GM21619 (cell line): ENCODE data around the gene ABCG5.

Source experiments
- ATAC-seq: cut with Tn5 transposase; IDR thresholded peaks from one replicate; pipeline ENCODE4 v1.9.1; 2021; ENCODE audit not compliant: unreplicated experiment

The ABCG5 gene

DNA sequence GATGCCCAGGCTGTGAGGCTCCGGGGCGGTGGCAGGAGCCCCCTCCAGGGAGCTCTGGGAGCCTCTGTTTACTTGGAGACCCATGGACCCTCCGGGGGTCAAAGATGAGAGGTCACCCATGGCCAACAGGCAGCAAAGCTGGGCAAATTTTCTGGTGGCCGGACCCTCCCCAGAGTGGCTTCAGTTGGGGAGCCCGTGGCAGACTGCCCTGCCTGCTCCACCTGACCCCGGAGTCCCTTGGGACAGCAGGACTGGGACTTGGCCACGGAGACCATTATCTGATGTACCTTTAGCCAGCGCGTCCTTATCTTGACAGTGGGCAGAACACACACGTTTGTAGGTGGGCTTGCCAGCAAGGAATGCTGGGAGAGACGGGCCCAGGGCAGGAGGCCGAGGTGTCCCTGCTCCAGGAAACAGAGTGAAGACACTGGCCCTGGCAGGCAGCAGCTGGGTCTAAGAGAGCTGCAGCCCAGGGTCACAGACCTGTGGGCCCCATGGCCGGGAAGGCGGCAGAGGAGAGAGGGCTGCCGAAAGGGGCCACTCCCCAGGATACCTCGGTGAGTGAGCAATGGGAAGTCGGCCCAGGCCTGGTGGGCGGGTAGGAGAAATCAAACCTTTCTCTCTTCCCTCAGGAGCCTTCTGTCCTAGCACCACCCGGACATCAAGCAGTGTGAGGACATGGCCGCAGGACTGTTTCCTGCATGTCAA lies at the start of gene ABCG5, which contains the start of gene ABCG8:
TSS of gene ABCG5 (minus strand) at position 280 of the 708 bp plus-strand sequence. CDS start at position 120, 160 bp downstream.
TSS of gene ABCG8 (plus strand) at position 412 of the 708 bp plus-strand sequence. CDS start at position 495, 83 bp downstream.
- ATAC-seq: no peak

DNA sequence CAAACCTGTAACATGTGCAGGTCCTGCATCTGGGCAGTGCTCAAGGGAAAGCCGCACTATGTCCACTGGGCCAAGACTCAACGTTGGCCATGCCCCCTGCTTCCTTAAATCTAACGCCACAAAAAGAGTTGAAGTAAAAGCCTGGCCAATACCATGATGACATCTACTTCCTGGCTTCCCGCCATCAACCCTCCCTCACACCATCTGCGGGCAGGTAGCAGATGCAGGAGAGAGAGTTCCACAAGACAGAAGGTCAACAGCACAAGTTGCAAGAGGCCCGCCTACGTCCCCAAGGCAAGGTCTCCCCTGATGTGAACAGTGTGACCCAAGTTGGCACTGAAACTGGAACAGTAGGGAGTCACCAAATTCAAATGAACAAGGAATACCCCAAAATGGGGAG lies 48.5 kb upstream of the ABCG5 start:
- no peak for ATAC-seq

DNA sequence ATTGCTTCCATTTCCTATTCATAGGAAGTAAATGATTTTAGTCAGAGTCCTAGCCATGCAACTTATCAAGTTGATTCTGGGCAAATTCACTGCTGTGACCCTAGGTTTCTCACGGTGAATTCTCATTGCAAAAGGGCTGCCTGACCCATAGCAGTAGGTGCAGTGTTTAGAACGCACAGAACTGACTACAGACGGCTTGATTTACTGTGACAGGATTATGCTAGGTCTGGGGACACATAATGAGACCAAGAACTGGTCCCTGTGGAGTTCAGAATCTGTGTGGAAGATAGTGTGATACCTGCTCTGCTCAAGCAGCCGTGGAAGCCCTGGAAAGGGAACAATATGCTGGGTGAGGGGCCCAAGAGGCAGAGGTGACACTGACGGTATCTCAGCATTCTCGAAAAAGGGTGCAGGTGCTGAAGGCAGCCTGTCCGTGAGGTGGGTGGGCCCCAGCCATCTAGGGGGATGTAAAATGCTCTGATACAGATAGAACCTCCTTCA lies 46.5 kb upstream of the ABCG5 start:
- ATAC-seq: no peak

DNA sequence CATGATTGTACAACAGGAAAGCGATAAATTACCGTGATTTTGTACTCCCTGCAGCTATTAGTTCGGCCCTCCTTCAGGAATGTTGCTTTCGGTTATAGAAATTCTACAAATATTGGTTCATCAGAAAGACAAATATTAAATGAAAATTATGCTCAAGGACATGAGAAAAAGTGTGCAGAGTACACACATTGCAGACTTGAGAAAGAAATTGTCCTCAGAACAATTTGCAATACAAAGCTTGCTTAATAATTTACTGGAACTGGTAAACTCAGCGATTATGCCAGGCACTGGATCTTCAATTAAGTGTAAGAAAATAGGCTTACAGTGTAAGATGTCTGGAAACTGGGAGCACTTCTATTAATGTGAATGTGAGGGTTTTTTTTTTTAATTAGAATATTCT lies 46.0 kb upstream of the ABCG5 start:
- ATAC-seq: no peak

DNA sequence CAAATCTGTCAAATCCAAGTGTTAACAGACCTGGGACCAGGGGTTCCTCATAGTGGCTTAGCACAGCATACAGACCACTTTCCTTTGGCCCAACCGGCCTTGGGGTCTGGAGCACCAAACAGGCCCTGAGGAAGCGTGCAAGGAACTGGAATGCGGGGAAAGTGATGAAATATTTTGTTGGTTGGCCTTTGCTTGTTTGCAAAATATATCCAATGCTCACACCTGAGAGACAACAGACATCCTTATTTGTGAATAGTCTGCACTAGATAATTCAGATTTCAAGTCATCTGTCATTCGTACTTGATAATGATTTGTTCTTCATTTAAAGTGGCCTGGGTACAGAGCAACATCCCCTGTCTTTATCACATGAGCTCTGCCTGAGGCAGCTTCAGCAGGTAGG lies 43.7 kb upstream of the ABCG5 start:
- no peak for ATAC-seq

DNA sequence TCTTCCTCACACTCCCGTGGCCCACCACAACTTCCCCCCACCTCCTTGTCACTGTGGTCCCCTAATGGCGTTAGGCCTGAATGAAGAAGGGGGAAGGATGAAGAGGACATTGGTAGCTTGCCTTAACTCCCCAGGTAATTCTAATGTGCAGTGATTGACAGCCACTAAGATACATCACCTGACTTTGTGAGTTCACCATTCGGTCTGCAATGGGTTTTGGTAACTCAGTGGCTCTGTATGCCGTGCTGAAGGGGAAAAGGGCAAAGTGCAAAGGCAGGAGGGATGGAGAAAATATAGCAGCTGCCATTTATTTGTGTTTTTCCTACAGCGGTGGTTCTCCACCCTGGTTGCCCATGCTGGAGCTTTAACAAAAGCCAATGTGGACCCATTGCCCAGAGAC lies 42.3 kb upstream of the ABCG5 start:
- ATAC-seq: no peak

DNA sequence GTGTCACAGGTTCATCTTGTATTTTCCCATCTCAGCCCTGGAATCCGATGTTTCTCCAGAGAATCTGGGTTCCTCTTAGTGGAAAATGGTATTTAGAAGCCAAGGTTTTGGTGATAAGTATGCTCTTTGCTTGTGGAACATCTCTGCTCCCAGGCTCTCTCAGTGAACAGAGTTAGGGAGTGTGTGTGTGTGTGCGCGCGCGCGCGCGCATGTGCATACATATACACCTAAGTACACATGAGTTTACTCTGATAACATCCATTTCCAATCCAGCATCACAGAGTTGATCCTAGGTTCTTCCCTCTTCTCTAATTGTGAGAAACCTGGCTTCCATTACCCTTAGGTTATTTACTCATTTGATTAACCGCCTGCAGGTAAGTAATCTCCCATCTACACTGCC lies 41.8 kb upstream of the ABCG5 start:
- no peak for ATAC-seq

DNA sequence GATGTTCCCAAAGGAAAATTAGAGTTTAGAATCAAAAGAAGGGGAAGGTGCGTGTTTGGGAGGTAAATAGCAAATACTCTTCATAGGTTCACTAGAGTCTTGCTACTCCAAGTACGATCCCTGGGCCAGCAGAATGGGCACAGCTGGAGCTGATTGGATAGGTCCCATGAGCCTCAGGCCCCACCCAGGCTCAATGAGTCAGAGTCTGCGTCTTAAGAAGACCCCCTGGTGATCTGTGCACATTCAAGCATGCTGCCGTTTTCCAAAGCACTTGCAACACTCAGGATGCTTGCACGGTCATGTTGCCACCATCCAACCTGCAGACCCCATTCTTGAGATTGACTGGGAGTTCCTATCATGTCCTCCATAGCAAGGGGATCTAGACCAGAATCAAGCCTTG lies 40.6 kb upstream of the ABCG5 start:
- no peak for ATAC-seq

DNA sequence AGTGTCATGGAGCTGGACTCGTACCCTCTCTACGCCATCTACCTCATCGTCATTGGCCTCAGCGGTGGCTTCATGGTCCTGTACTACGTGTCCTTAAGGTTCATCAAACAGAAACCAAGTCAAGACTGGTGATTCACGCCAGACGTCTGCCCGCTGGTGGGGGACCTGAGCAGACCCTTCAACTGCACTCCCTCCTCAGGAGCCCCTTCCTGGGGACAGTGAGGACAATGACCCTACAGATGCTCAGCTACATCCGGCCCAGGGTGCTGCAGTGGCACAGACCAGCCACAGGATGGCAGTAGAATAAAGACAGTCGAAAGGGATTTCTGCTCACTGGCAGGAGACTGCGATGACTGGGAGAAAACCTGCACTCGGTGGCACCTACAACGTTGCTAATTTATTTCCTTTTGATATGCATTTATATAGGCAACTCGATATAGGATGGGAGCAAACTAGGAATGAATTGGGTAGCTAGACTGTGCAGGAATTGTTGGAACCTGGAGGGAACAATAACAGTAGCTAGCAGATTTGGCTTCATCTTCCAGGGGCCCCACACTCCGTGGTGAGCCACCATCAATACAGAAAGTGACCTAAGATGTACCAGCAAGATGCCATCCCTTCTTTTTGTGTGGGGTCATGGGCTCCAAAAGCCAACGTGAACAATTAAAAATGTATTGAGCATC lies 39.3 kb upstream of the ABCG5 start:
- ATAC-seq: peak; percentile 75

DNA sequence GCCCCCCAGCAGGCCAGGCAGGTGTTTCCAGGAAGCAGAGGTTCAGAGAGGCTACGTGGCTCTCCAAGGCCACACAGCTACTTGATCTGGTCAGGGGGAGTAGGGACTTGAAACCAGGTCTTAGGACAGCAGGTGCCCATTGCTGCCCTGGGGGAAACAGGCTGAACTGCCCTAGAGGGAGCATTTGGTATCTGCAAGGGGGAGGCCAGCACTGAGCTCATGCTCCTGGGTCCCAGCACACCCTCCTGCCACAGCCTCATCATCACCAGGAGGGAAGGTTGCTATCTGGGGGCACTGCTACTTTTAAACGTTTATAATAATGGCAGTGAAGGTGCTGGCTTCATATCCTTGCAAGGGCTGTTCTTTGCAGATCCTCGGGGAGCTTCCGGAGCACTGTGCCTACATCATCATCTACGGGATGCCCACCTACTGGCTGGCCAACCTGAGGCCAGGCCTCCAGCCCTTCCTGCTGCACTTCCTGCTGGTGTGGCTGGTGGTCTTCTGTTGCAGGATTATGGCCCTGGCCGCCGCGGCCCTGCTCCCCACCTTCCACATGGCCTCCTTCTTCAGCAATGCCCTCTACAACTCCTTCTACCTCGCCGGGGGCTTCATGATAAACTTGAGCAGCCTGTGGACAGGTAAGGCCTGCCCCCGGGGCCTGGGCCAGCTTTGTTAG lies 36.3 kb upstream of the ABCG5 start:
- ATAC-seq: no peak

DNA sequence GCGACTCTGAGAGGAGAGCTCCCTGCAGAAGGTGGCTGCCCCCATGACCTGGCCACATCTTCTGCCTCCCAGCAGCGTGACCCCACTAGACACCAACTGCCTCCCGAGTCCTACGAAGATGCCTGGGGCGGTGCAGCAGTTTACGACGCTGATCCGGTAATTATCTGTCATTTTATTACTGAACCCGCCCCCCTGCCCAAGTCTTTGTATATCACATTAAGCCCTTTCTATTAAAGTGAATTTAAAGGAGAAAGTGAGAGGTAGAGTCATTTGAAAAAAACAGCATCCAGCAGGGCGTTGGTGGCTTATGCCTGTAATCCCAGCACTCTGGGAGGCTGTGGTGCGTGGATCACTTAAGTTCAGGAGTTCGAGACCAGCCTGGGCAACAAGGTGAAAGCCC lies 33.5 kb upstream of the ABCG5 start:
- no peak for ATAC-seq

DNA sequence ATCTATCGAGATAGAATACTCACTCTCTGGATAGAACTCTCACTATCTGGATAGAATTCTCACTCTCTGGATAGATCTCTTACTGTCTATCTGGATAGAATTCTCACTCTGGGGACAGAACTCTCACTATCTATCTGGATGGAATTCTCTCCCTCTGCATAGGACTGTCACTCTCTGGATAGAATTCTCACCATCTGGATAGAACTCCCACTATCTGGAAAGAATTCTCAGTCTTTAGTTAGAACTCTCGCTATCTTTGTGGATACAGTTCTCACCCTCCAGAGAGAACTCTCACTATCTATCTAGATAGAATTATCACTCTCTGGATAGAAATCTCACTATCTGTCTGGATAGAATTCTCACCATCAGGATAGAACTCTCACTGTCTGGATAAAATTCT lies 16.7 kb upstream of the ABCG5 start:
- ATAC-seq: no peak

DNA sequence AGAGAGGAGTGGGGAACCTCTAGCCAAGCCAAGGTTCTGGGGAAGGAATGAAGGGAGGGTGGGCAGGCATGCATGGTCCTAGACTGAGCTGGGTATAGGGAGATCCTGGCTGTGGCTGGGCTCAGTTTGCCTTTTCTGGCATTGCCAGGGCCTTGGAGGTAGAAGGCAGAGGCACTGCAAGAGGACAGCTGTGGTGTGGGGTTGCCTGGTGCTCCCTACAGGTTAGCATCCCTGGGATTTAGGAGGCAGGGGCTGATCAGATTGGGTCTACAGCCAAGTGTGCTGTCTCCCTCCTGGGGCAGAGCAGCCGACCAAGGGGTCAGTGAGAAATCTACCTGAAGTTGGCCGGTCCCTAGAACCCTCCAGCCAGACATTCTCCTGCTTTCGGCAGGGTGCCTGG lies 16.0 kb upstream of the ABCG5 start:
- ATAC-seq: no peak

DNA sequence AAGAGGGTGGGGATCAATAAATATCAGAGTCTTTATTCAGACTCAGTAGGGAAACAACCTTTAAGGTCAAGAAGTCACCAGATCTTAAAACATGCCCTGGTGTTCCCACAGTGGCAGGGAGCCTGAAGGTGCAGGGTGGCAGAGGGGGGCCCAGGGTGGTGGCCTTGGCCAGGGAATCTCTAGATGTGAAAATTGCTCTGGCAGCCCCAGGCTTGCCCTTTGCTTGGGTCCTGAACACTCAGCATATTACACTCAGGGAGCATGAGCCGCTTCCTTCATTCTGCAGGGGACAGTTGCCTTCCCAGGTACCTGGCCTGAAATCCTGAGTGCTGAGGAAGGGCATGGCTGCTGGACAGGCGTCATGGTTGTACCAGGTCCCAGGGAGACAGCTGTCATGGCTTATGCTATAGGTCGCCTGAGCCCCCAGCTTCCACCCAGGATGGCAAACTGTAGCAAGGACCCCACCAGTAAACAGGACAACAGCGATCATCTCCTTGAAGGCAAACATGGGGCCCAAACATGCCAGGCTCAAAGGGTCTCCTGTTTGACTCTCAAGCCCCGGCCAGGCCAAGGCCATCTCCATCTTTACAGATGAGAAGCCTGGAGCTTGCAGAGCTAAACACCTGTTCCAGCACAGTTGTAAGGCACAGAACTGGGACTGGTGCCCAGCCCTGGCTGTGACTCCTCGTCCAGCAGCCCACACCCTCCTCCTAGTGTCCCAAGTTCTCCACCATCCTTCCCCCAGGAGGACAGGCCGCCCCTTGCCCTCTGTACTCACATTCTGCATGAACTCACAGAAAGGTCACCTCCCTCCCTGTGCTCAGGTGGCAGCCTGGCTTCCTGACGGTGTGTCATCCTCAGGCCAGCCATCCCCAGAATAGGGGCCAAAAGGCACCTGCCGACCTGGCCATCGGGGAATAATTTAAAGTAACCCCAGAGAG lies 14.8 kb upstream of the ABCG5 start:
- no peak for ATAC-seq

DNA sequence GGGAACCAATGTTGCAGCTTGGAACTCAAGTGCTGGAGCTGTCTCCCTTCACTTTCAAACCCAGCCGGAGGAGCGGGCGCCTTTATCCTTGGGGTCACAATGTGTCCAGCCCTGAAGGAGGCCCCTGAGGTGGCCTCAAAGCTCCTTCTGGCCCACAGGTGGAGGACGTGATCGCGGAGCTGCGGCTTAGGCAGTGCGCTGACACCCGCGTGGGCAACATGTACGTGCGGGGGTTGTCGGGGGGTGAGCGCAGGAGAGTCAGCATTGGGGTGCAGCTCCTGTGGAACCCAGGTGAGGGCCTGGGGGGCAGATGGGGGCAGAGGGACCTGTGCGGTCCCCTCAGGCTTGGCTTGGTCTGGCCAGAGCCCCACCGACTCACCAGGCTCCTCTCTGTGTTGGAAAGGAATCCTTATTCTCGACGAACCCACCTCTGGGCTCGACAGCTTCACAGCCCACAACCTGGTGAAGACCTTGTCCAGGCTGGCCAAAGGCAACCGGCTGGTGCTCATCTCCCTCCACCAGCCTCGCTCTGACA lies 13.6 kb upstream of the ABCG5 start:
- no peak for ATAC-seq

DNA sequence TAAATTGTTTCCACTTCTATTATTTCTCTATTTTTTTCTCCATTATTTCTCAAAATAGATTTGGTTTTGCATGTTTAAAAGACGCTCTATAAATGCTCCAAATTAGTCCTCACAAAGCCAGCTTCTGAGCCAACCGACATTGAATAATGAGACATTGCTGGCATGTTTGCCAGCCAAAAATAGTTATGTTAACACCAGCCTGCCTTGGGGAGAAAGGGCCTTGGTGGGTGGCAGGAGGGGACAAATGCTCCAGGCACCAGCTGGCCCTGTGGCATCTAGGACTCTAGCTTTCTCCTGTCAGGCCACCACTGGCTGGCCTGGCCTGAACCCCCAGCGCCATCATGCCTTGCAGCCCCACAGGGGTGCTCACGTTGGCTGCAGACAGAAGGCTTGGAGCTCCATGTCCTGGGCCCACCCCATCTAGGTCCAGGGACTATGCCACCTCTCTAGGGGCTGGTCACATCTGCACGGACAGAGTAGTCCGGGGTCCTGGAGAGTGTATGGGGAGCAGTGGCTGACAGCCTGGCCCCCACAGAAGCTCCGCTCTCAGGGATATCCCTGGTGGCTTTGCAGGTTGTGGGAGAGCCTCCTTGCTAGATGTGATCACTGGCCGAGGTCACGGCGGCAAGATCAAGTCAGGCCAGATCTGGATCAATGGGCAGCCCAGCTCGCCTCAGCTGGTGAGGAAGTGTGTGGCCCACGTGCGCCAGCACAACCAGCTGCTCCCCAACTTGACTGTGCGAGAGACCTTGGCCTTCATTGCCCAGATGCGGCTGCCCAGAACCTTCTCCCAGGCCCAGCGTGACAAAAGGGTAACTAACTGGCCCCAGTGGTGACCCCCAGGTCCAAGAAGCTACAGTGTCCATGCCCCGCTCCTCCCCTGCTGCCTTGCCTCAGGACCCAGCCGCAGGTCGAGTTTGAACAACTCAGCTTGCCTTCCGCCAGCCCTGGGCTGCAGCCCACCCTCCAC lies 12.7 kb upstream of the ABCG5 start:
- no peak for ATAC-seq

DNA sequence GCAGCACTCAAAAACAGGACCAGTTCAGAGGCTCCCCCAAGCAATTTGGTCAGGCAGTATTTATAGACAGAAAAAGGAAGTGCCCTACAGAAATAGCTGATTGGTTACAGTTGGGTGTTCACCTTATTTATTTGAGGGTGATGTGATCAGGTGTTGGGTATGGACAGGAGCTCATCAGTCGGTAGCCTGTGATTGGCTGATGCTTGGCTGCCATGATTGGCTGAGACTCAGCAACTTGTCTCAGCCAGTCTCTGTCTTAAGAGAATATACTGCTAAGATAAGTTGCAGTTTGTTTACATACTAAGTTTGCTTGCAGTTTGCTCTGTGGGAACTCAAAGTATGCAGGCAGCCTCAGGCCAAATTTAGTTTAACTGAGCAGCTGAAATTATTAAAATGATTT lies 9.6 kb upstream of the ABCG5 start:
- no peak for ATAC-seq

DNA sequence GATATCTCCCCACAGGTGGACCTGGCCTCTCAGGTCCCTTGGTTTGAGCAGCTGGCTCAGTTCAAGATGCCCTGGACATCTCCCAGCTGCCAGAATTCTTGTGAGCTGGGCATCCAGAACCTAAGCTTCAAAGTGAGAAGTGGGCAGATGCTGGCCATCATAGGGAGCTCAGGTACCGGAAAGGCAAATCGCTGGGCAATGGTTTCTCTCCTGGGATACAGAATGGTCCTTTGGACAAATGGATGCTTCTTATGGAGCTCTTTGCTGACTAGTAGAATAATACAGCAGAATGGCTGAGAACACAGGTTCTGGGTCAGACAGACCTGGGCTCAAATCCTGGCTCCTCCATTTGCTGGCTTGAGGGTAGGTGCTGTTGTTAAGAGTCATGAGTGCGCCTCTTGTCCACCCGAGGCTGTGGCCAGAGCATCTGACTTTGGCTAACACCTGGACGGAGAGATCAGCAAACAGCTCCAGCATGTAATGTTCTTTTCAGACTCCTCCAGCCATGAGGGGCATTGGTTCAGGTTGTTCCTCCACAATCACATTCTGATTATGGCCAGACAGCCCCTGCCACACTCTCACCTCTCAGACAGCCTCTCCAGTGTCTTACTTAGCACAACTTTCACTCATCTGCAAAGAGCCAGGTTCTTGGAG lies 7.6 kb upstream of the ABCG5 start:
- no peak for ATAC-seq

DNA sequence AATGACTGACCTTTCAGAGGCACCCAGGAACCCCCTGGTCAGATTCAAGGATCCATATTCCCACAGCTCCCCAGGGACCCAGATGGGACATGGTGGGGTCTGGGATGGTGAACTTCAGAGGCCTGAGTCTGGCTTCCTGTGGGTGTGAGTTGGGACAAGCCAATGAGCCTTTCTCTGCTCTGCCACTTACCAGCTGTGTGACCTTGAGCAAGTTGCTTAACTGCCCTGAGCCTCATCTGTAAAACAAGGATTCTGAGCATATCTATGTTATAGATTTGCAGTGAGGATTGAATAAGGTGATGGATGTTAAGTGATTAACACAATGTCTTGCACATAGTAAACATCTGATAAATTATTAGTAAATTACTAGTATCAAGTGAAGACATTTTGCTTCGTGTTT lies 6.5 kb upstream of the ABCG5 start:
- ATAC-seq: no peak
